NCI-H774 (cell line): ENCODE measurements around the gene KCNIP3.
"Not testable (repeated sequence)": the region's sequence is repeated elsewhere in the genome, so short reads cannot be mapped to it uniquely, and the experiment has no call there.

Source experiments
- DNase-seq: peaks from one replicate; lab custom pipeline; 2025; lab: John Stamatoyannopoulos, UW

KCNIP3 gene

GRCh38 chr2:95296880-95297487, at the start of gene KCNIP3:
KCNIP3 (plus strand) TSS chr2:95297347; CDS start chr2:95297439, 92 bp downstream.
- DNase-seq: peak; percentile 73

- no peak for DNase-seq
These were observed 38.9 kb upstream of the KCNIP3 start for GRCh38 chr2:95258271-95258670.

GRCh38 chr2:95260028-95261023, 36.8 kb upstream of the KCNIP3 start:
- no peak for DNase-seq

- DNase-seq: no peak
These were observed 35.5 kb upstream of the KCNIP3 start for GRCh38 chr2:95261602-95262001.

GRCh38 chr2:95262896-95263542, 34.1 kb upstream of the KCNIP3 start:
- no peak for DNase-seq

- no peak for DNase-seq
These were observed 32.5 kb upstream of the KCNIP3 start for GRCh38 chr2:95264624-95265023.

GRCh38 chr2:95265182-95265581, 32.0 kb upstream of the KCNIP3 start:
- DNase-seq: no peak

GRCh38 chr2:95266781-95267430, 30.2 kb upstream of the KCNIP3 start:
- DNase-seq: no peak

GRCh38 chr2:95267458-95268210, 29.5 kb upstream of the KCNIP3 start:
- DNase-seq: no peak

- no peak for DNase-seq
These were observed 28.7 kb upstream of the KCNIP3 start for GRCh38 chr2:95268211-95269035.

- no peak for DNase-seq
These were observed 28.0 kb upstream of the KCNIP3 start for GRCh38 chr2:95269036-95269680.

GRCh38 chr2:95269745-95270144, 27.4 kb upstream of the KCNIP3 start:
- DNase-seq: not testable (repeated sequence)

- DNase-seq: no peak
These were observed 26.5 kb upstream of the KCNIP3 start for GRCh38 chr2:95270541-95271081.

- DNase-seq: no peak
These were observed 25.7 kb upstream of the KCNIP3 start for GRCh38 chr2:95271381-95271971.

GRCh38 chr2:95272299-95272751, 24.8 kb upstream of the KCNIP3 start:
- no peak for DNase-seq

- DNase-seq: no peak
These were observed 24.4 kb upstream of the KCNIP3 start for GRCh38 chr2:95272781-95273180.

GRCh38 chr2:95273566-95274290, 23.4 kb upstream of the KCNIP3 start:
- DNase-seq: no peak
